Adrenal gland (tissue), 12 donors: ENCODE results near the gene OR8A1. TPM values are rescaled to one million over a fixed set of nuclear protein-coding genes. Genes with fewer than 3 reads are reported as not detected.
"Not testable (repeated sequence)": the region's sequence is repeated elsewhere in the genome, so short reads cannot be mapped to it uniquely, and the experiment has no call there.

ENCODE experiments used
- DNase-seq, 7 donors: peaks; one replicate each; pipeline ENCODE4 v3.0.0-alpha.2; 2019 to 2020
- H3K27ac ChIP-seq, 5 donors: fragments of 200-600 bp; sonication (generic) in 4 of 5; 1 replicate in 3 of 5; 2 replicates in 2 of 5; pipeline versions ENCODE4 v1.5.1 to v1.8.0; 2016 to 2020; ENCODE audit warnings: mild to moderate bottlenecking in 1 of 5
- H3K27me3 ChIP-seq: fragments of 200-600 bp; 2 replicates; pipeline ENCODE4 v1.8.0; 2021
- H3K36me3 ChIP-seq, 2 donors: fragments of 200-600 bp; replicated peaks in 1 of 2; 1 replicate in 1 of 2; 2 replicates in 1 of 2; pipeline versions ENCODE4 v1.5.1 to v1.8.0; 2018 to 2022
- H3K4me1 ChIP-seq, 2 donors: fragments of 200-600 bp; replicated peaks in 1 of 2; 1 replicate in 1 of 2; 2 replicates in 1 of 2; pipeline versions ENCODE4 v1.5.1 to v1.8.0; 2018 to 2021
- H3K4me3 ChIP-seq, 4 donors: fragments of 200-600 bp; sonication (generic) in 3 of 4; one replicate each; pipeline ENCODE4 v1.5.1; 2016 to 2018
- H3K9me3 ChIP-seq, 3 donors: fragments of 200-600 bp; sonication (generic) in 1 of 3; replicated peaks in 1 of 3; 1 replicate in 2 of 3; 2 replicates in 1 of 3; pipeline versions ENCODE4 v1.5.1 to v1.8.0; 2016 to 2021
- POLR2A ChIP-seq, 2 donors: fragments of 450-650 bp; IDR thresholded peaks; one replicate each; pipeline ENCODE4 v1.6.1; 2017; ENCODE audit warnings: antibody characterized with exemption in 2 of 2, mild to moderate bottlenecking in 2 of 2, moderate library complexity in 1 of 2
- WGBS, 4 donors: extraction: QIAGEN DNeasy Blood & Tissue Kit in 2 of 4; methylation state at CpG; one replicate each; pipeline versions ENCODE4 v1.1.5 to v1.1.7; 2013 to 2017; 5-methylcytosine and 5-hydroxymethylcytosine counted together
- intact Hi-C, 2 donors: fragments of 100-400 bp; cut with DNase I; formaldehyde crosslinking; loops; one replicate each; pipeline versions ENCODE4 v1.14.1 to v1.15.0; 2022 to 2023
- polyA plus RNA-seq, 3 donors: library from polyadenylated mRNA; stranded (reverse); fragments of 200-250 nt in 2 of 3; fragments of 350-450 nt in 1 of 3; fragmentation: Illumina TruSeq in 1 of 3; extraction: RNeasy Lipid Tissue Mini Kit (QIAGEN cat#74804) in 1 of 3; gene quantifications; one replicate each; pipeline ENCODE4 v1.2.3, GENCODE V29; 2013 to 2014
- total RNA-seq, 9 donors: library from RNA; depleted of rRNA in 4 of 9; stranded (reverse); fragments of >200 nt in 4 of 9; fragments of 120-200 nt in 1 of 9; fragmentation: NEBNext Ultra II Directional in 1 of 9; extraction: Animal tissue kit (Norgen Biotek cat#: 25700) in 1 of 9; gene quantifications; one replicate each; pipeline versions ENCODE4 v1.1.0 to v1.2.4, GENCODE V29; 2013 to 2023
- TF ChIP-seq, protein P1 (sequence below), 6 experiments: fragments of 450-650 bp in 4 of 6; fragments of 200-600 bp in 2 of 6; sonication (generic) in 1 of 6; IDR thresholded peaks; 1 replicate in 5 of 6; 2 replicates in 1 of 6; pipeline versions ENCODE4 v1.5.1 to v1.8.0; 2016 to 2021; ENCODE audit warnings: antibody characterized with exemption in 6 of 6, mild to moderate bottlenecking in 2 of 6, moderate library complexity in 1 of 6
- donor health status: healthy with polysubstance abuse.
- donor health status: Bipolar disorder and iron deficiency.
- donor health status: DM: yes; HTN: yes; CAD: no.
- donor health status: DM: no; HTN: no; CAD: no.
- donor health status: DM: no; HTN: no; CAD: no.
- donor health status: DM: yes; HTN: yes; CAD: no.

The OR8A1 gene
- total and polyA plus RNA-seq, 12 donors: not detected

DNA sequence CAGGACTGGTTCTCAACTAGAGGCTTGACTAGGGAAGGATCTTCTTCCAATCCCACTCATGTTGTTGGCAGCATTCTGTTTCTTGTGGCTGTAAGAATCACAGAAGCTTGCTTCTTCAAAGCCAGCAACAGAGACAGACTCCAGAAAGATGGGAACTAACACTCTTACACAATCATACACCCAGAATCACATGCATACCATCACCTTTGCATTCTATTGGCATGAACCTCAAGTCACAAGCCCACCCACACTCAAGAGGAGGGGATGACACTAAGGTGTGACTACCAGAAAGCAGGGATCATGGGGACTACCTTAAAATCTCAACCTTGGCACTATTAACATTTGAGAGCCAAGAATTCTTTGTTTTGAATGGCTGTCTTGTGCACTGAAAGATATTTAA, 27.8 kb downstream of the OR8A1 start:
- H3K9me3 ChIP-seq: no peaks in the 10 kb centered on the region
- no peaks in the 10 kb centered on the region for H3K27me3 ChIP-seq
- H3K4me3 ChIP-seq: no peak overlapping the region
- H3K4me1 ChIP-seq: no peaks in the 10 kb centered on the region
- H3K36me3 ChIP-seq: no peaks in the 10 kb centered on the region
- no peak overlapping the region for H3K27ac ChIP-seq
- TF ChIP-seq POLR2A (IDR thresholded peaks at IDR 0.05): no peak
- TF ChIP-seq, protein P1, sequence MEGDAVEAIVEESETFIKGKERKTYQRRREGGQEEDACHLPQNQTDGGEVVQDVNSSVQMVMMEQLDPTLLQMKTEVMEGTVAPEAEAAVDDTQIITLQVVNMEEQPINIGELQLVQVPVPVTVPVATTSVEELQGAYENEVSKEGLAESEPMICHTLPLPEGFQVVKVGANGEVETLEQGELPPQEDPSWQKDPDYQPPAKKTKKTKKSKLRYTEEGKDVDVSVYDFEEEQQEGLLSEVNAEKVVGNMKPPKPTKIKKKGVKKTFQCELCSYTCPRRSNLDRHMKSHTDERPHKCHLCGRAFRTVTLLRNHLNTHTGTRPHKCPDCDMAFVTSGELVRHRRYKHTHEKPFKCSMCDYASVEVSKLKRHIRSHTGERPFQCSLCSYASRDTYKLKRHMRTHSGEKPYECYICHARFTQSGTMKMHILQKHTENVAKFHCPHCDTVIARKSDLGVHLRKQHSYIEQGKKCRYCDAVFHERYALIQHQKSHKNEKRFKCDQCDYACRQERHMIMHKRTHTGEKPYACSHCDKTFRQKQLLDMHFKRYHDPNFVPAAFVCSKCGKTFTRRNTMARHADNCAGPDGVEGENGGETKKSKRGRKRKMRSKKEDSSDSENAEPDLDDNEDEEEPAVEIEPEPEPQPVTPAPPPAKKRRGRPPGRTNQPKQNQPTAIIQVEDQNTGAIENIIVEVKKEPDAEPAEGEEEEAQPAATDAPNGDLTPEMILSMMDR (IDR thresholded peaks at IDR 0.05): no peak
- DNase-seq: no peak
- intact Hi-C loops: no loop called here

- no peak for DNase-seq
- Histone ChIP-seq H3K4me1 (no peaks in the 10 kb centered on the region), H3K27me3 (no peaks in the 10 kb centered on the region), H3K9me3 (no peaks in the 10 kb centered on the region), H3K4me3 (no peak overlapping the region), H3K36me3 (no peaks in the 10 kb centered on the region), H3K27ac (no peak overlapping the region)
- WGBS, 4 donors: 62 to 71% (median 62%) methylated on average over 5 of the region's 5 CpGs
- intact Hi-C loops: no loop called here
- TF ChIP-seq, protein P1 (IDR thresholded peaks at IDR 0.05): no peak
- no peak for TF ChIP-seq POLR2A (IDR thresholded peaks at IDR 0.05)
These were observed 31.0 kb downstream of the OR8A1 start for GRCh38 chr11:124600621-124601320.

DNA sequence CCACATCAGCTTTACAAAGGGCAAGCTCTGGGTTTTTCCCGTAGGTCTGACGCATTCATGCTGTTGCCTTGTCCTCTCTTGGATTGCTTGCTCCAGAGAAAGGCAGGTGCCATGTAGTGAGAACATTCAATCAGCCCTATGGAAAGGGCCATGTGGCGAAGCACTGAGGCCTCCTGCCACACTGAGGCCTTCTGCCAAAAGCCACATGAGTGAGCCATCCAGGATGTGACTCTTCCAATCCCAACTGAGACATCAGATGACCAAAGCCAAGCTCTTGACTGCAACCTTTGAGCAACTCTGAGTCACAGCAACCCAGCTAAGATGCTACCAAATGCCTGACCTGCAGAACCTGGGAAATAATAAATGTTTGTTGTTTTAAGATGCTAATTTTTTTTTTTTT, 32.4 kb downstream of the OR8A1 start:
- Histone ChIP-seq H3K9me3 (no peaks in the 10 kb centered on the region), H3K27ac (no peak overlapping the region), H3K27me3 (no peaks in the 10 kb centered on the region), H3K4me3 (no peak overlapping the region), H3K4me1 (no peaks in the 10 kb centered on the region), H3K36me3 (no peaks in the 10 kb centered on the region)
- WGBS, 4 donors: 72 to 89% (median 79%) methylated on average over 3 of the region's 3 CpGs
- no peak for TF ChIP-seq POLR2A (IDR thresholded peaks at IDR 0.05)
- TF ChIP-seq, protein P1 (IDR thresholded peaks at IDR 0.05): no peak
- DNase-seq: no peak
- intact Hi-C loops: no loop called here

DNA sequence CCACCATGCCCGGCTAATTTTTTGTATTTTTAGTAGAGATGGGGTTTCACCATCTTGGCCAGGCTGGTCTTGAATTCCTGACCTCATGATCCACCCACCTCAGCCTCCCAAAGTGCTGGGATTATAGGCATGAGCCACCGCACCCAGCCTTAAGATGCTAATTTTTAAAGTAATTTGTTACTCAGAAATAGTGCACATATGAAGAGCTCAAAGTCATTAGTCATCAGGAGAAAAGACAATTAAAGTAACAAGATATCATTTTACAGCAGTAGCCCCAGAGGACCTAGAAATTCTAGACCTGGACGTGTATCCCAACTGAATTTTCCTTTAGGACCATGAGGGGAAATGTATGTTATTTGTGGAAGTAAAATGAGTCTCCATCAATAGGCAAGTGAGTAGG, 32.9 kb downstream of the OR8A1 start:
- DNase-seq, H3K9me3 ChIP-seq, intact Hi-C loops, H3K27ac ChIP-seq, H3K27me3 ChIP-seq, H3K4me3 ChIP-seq, H3K4me1 ChIP-seq, H3K36me3 ChIP-seq: not testable (repeated sequence)
- WGBS, 4 donors: 72 to 75% (median 74%) methylated on average over 3 of the region's 3 CpGs

GRCh38 chr11:124605719-124606118, 35.9 kb downstream of the OR8A1 start:
- Histone ChIP-seq H3K27ac (no peak overlapping the region), H3K36me3 (no peaks in the 10 kb centered on the region), H3K27me3 (no peaks in the 10 kb centered on the region), H3K4me3 (no peak overlapping the region), H3K9me3 (no peaks in the 10 kb centered on the region), H3K4me1 (no peaks in the 10 kb centered on the region)
- intact Hi-C loops: no loop called here
- peak in 2 of 7 donors; percentile 23 to 31 for DNase-seq
- WGBS, 4 donors: 75 to 97% (median 78%) methylated on average over 3 of the region's 3 CpGs
- TF ChIP-seq, protein P1 (IDR thresholded peaks at IDR 0.05): no peak
- TF ChIP-seq POLR2A (IDR thresholded peaks at IDR 0.05): no peak
